Prostate gland (tissue), 2 donors: ENCODE data around the gene FANCE. TPM values are rescaled to one million over a fixed set of nuclear protein-coding genes. Genes with fewer than 3 reads are reported as not detected.
"Not testable (repeated sequence)": the region's sequence is repeated elsewhere in the genome, so short reads cannot be mapped to it uniquely, and the experiment has no call there.

Experiments
- DNase-seq: peaks from one replicate; pipeline ENCODE4 v3.0.0-alpha.2; 2019; ENCODE audit warnings: low spot score
- H3K27ac ChIP-seq, 2 donors: fragments of 200-600 bp; sonication (generic); 2 replicates each; pipeline ENCODE4 v1.5.1; 2017 to 2019
- H3K27me3 ChIP-seq: fragments of 200-600 bp; sonication (generic); replicated peaks from 2 replicates; pipeline ENCODE4 v1.5.1; 2019; ENCODE audit not compliant: insufficient read depth
- H3K36me3 ChIP-seq, 2 donors: fragments of 200-600 bp; sonication (generic); 1 replicate in 1 of 2; 2 replicates in 1 of 2; pipeline versions ENCODE4 v1.5.1 to v1.8.1; 2017 to 2019
- H3K4me1 ChIP-seq: fragments of 200-600 bp; sonication (generic); replicated peaks from 2 replicates; pipeline ENCODE4 v1.5.1; 2019
- H3K4me3 ChIP-seq, 2 donors: fragments of 200-600 bp; sonication (generic); 2 replicates each; pipeline ENCODE4 v1.5.1; 2017 to 2019
- H3K9me3 ChIP-seq: fragments of 200-600 bp; sonication (generic); 2 replicates; pipeline ENCODE4 v1.5.1; 2017
- POLR2A ChIP-seq: fragments of 450-650 bp; IDR thresholded peaks from one replicate; pipeline ENCODE4 v1.6.1; 2016; ENCODE audit warnings: antibody characterized with exemption, mild to moderate bottlenecking
- POLR2AphosphoS5 ChIP-seq: sonication (generic); formaldehyde crosslinking; IDR thresholded peaks from one replicate; pipeline ENCODE4 v1.6.1; 2017; ENCODE audit warnings: antibody characterized with exemption
- WGBS: methylation state at CpG from one replicate; pipeline ENCODE4 v1.1.5; 2018; 5-methylcytosine and 5-hydroxymethylcytosine counted together
- intact Hi-C: fragments of 100-400 bp; cut with DNase I; formaldehyde crosslinking; loops from one replicate; pipeline ENCODE4 v1.14.2; 2022
- total RNA-seq, 2 donors: library from RNA; depleted of rRNA; stranded (reverse); fragments of >200 nt; gene quantifications; one replicate each; pipeline ENCODE4 v1.1.0, GENCODE V29; 2016
- TF ChIP-seq, protein P1 (sequence below), 4 experiments: fragments of 200-600 bp in 2 of 4; fragments of 450-650 bp in 2 of 4; sonication (generic) in 2 of 4; IDR thresholded peaks; 1 replicate in 3 of 4; 2 replicates in 1 of 4; pipeline ENCODE4 v1.5.1; 2016 to 2019; ENCODE audit warnings: antibody characterized with exemption in 4 of 4, mild to moderate bottlenecking in 2 of 4, moderate library complexity in 2 of 4

Gene FANCE
- total RNA-seq, 2 donors from 2014 or later = 7.5 to 14.0 TPM

DNA sequence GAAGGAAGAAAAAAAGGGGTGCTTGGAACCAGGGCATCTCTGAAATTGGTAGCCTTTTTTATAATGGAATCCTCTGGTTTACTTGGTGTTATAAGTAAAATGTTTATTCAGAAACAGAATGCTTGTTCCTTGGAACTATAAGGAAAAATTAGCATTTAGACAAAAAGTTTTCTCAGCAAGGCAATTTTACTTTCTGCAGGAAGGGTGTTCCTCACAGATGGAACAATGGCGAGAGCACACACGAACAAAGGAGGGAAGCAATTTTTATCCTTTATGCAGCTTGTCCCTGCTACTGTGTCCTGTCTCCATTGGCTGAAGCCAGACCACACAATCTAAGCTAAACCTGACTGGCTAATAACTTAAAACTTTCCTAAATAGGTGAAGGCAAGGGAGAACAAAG lies 22.7 kb upstream of the FANCE start:
- Histone ChIP-seq H3K36me3 (peaks cover 0 to 2% of the 10 kb centered on the region in 2 donors), H3K9me3 (no peaks in the 10 kb centered on the region), H3K27me3 (no peaks in the 10 kb centered on the region), H3K4me3 (no peak overlapping the region), H3K4me1 (no peaks in the 10 kb centered on the region), H3K27ac (no peak overlapping the region)
- DNase-seq = no peak
- intact Hi-C loops = no loop called here
- 97% methylated on average over 2 of the region's 2 CpGs for WGBS
- no peak for TF ChIP-seq POLR2A
- TF ChIP-seq POLR2AphosphoS5 = no peak
- TF ChIP-seq, protein P1, sequence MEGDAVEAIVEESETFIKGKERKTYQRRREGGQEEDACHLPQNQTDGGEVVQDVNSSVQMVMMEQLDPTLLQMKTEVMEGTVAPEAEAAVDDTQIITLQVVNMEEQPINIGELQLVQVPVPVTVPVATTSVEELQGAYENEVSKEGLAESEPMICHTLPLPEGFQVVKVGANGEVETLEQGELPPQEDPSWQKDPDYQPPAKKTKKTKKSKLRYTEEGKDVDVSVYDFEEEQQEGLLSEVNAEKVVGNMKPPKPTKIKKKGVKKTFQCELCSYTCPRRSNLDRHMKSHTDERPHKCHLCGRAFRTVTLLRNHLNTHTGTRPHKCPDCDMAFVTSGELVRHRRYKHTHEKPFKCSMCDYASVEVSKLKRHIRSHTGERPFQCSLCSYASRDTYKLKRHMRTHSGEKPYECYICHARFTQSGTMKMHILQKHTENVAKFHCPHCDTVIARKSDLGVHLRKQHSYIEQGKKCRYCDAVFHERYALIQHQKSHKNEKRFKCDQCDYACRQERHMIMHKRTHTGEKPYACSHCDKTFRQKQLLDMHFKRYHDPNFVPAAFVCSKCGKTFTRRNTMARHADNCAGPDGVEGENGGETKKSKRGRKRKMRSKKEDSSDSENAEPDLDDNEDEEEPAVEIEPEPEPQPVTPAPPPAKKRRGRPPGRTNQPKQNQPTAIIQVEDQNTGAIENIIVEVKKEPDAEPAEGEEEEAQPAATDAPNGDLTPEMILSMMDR (IDR thresholded peaks at IDR 0.05) = no peak

DNA sequence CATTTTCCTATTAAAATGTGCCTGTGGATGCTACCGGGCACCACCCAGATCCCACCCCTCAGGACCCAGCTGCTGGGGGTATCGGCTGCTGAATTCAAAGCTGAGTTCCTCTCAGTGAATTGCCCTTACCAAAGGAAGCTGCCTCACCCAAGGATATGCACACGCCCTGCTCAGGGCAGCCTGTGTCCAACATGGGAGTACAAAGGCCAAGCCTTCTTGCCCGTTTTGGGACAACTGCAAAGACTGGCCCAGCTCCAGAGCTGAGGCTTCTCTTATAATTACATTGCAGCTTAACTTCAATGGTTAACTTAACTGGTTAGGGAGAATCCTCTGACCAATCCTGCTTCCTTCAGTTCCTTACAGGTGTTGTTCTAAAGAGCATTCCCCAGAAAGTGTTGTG lies 19.8 kb upstream of the FANCE start:
- Histone ChIP-seq H3K27me3 (no peaks in the 10 kb centered on the region), H3K9me3 (no peaks in the 10 kb centered on the region), H3K4me1 (no peaks in the 10 kb centered on the region), H3K4me3 (no peak overlapping the region), H3K36me3 (no peaks in the 10 kb centered on the region), H3K27ac (no peak overlapping the region)
- WGBS = 60% methylated on average over 4 of the region's 4 CpGs
- TF ChIP-seq POLR2AphosphoS5 = no peak
- TF ChIP-seq, protein P1 (IDR thresholded peaks at IDR 0.05) = no peak
- TF ChIP-seq POLR2A = no peak
- intact Hi-C loops = no loop called here
- no peak for DNase-seq

DNA sequence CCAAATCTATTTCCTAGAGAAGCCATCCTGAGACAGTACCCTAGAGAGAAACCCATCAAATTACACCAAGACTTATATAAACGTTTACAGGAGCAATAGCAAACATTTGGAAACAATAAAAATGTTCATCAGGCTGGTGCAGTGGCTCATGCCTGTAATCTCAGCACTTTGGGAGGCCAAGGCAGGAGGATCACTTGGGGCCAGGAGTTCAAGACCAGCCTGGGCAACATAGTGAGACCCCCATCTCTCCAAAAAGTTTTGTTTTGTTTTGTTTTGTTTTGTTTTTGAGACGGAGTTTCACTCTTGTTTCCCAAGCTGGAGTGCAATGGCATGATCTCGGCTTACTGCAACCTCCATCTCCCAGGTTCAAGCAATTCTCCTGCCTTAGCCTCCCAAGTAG lies 19.4 kb upstream of the FANCE start:
- H3K4me1 ChIP-seq, DNase-seq, H3K36me3 ChIP-seq, H3K27me3 ChIP-seq, H3K4me3 ChIP-seq, intact Hi-C loops, H3K27ac ChIP-seq, H3K9me3 ChIP-seq: not testable (repeated sequence)
- WGBS = 65% methylated on average over 3 of the region's 3 CpGs

DNA sequence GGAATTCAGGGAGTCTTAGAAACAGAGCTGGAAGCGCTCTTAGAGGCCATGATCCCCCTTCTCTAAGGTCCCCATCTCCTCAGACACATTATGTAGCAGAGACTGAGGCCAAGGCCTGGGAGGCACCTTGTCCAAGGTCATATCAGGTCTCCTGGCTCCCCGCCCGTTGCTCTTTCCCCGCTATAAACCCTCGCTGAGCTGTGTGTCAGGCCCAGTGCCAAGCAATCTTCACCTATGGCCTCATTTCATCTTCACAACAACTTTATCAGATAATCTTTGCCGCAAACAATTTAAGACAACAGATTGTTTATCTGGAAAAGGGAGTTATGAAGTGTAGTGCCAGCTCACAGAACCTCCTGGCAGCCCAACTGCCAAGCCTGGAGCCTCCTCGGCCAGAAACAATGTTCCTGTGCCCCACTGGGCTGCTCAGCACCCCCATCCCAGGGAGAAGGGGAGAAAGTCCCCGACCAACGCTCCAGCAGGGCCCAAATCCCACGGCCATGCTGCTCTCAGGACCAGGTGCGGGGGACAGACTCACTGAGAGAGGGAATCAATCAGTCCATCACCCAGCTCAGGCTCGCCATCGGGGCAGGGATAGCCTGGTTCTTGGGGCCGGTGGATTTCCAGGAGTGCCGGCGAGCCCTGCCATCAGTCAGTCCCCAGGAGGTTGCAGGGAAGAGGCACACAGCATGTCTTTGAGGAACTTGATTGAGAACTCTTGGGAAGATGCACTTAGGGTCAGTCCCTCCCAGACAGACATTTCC lies 16.9 kb upstream of the FANCE start:
- DNase-seq = no peak
- TF ChIP-seq POLR2AphosphoS5 (no peak), POLR2A (no peak)
- TF ChIP-seq, protein P1 (IDR thresholded peaks at IDR 0.05) = no peak
- no peaks in the 10 kb centered on the region for H3K36me3 ChIP-seq
- no peak overlapping the region for H3K27ac ChIP-seq
- intact Hi-C loops = no loop called here
- no peak overlapping the region for H3K4me3 ChIP-seq
- no peaks in the 10 kb centered on the region for H3K9me3 ChIP-seq
- 75% methylated on average over 16 of the region's 16 CpGs for WGBS
- no peaks in the 10 kb centered on the region for H3K27me3 ChIP-seq
- no peaks in the 10 kb centered on the region for H3K4me1 ChIP-seq

DNA sequence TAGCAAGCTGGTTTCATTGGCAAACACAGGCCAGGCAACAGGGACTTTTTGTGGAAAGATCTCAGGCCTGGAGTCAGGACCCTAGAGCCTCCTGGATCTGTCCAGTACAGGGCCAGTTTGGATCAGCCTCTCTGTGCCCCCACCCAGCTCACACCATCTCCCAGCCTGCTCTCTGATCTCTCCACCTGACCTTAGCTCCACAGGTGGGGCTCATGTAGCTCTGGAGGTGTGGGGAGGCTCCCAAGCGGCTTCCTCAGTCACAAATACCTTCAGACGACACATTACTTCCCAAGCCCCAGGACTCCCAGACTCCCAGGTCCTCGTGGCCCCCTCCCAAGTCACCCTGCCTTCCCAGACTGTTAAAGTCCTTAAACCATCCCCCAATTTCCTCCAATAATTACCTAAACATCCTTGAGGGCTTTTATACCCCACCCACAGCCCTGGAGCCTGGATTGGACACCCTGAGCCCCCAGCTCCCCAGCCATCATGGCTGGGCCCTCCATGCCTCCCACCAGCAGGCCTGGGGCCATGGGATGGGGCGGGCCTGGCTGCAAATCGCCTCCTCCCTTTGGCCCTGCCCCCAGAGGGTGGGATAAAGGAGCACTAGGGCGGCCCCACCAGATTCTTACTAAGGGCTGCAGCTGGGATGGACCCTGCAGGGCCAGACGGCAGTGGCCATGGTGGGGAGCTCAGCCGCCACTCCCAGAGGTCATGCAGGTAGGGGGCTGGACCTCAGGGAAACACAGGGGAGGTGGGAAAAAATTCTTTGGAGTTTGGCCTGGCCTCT lies 15.9 kb upstream of the FANCE start:
- Histone ChIP-seq H3K4me3 (no peak overlapping the region), H3K27ac (no peak overlapping the region), H3K36me3 (no peaks in the 10 kb centered on the region), H3K4me1 (no peaks in the 10 kb centered on the region), H3K9me3 (no peaks in the 10 kb centered on the region), H3K27me3 (no peaks in the 10 kb centered on the region)
- WGBS = 89% methylated on average over 8 of the region's 8 CpGs
- DNase-seq = no peak
- intact Hi-C loops = no loop called here
- TF ChIP-seq POLR2A = no peak
- no peak for TF ChIP-seq POLR2AphosphoS5
- TF ChIP-seq, protein P1 (IDR thresholded peaks at IDR 0.05) = no peak

DNA sequence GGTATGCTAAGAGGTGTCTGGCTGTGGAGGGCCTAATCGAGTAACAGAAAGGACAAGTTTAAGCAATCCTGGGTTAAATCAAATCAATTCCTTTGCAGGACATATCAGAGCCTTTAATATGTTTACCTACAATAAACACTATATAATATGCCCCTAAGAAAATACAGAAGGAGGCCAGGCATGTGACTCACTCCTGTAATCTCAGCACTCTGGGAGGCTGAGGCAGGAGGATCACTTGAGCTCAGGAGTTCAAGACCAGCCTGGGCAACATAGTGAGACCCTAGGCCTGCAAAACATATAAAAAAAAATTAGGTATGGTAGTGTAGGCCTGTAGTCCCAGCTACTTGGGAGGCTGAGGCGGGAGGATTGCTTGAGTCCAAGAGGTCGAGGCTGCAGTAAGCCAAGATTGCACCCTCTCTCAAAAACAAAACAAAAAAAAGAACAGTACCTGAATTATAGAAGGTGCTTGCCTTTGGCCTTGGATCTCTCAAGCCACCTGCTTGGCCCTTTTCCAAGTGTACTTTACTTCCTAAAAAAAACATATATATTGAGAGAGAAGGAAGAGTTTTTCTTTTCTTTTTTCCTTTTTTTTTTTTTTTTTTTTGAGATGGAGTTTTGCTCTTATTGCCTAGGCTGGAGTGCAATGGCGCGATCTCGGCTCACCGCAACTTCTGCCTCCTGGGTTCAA lies 13.6 kb upstream of the FANCE start:
- DNase-seq, intact Hi-C loops, H3K9me3 ChIP-seq, H3K4me3 ChIP-seq, H3K27me3 ChIP-seq, H3K27ac ChIP-seq, H3K36me3 ChIP-seq, H3K4me1 ChIP-seq: not testable (repeated sequence)
- 95% methylated on average over 7 of the region's 7 CpGs for WGBS
